Measurements from ENCODE around the gene STX7. TPM values are rescaled to one million over a fixed set of nuclear protein-coding genes. Genes with fewer than 3 reads are reported as not detected.

The STX7 gene
- total and polyA plus RNA-seq, 7 donors: 12.6 to 38.1 (median 26.2) TPM

- Histone ChIP-seq H3K27ac (no peak overlapping the region), H3K4me3 (no peak overlapping the region), H3K36me3 (ENCODE audit: insufficient read depth in 1 of 2, low read depth in 1 of 2) (no peaks in the 10 kb centered on the region), H3K9me3 (no peaks in the 10 kb centered on the region), H3K27me3 (ENCODE audit: insufficient read depth in 3 of 3, low read length in 2 of 3) (no peaks in the 10 kb centered on the region), H3K4me1 (no peaks in the 10 kb centered on the region)
- 65 to 73% (median 69%) methylated on average over 5 of the region's 5 CpGs for WGBS, 3 donors
- intact Hi-C loops (cut with DNase I): loop anchor here in 1 of 2 donors (10.0 kb wide), 1 partner anchor 260 kb away; no protein-coding TSS in a partner anchor
- TF ChIP-seq CTCF (IDR thresholded peaks at IDR 0.05): no peak
- ATAC-seq (no peak), DNase-seq (no peak)
These were observed 11.7 kb upstream of the STX7 start for GRCh38 chr6:132524646-132525045.

GRCh38 chr6:132520953-132521352, 8.0 kb upstream of the STX7 start:
- ATAC-seq (no peak), DNase-seq (no peak)
- no peak for TF ChIP-seq CTCF (IDR thresholded peaks at IDR 0.05)
- Histone ChIP-seq H3K27me3 (ENCODE audit: insufficient read depth in 3 of 3, low read length in 2 of 3) (no peaks in the 10 kb centered on the region), H3K4me1 (no peaks in the 10 kb centered on the region), H3K9me3 (no peaks in the 10 kb centered on the region), H3K27ac (no peak overlapping the region), H3K4me3 (no peak overlapping the region), H3K36me3 (ENCODE audit: insufficient read depth in 1 of 2, low read depth in 1 of 2) (no peaks in the 10 kb centered on the region)
- intact Hi-C loops (cut with DNase I): loop anchor here in 1 of 2 donors (10.0 kb wide), 1 partner anchor 264 kb away; no protein-coding TSS in a partner anchor
- WGBS, 3 donors: 50 to 72% (median 50%) methylated on average over 2 of the region's 2 CpGs

GRCh38 chr6:132515386-132515785, 2.5 kb upstream of the STX7 start:
- no peaks in the 10 kb centered on the region for H3K36me3 ChIP-seq (ENCODE audit: insufficient read depth in 1 of 2, low read depth in 1 of 2)
- intact Hi-C loops (cut with DNase I): no loop called here
- H3K9me3 ChIP-seq: no peaks in the 10 kb centered on the region
- no peak overlapping the region for H3K27ac ChIP-seq
- H3K27me3 ChIP-seq (ENCODE audit: insufficient read depth in 3 of 3, low read length in 2 of 3): no peaks in the 10 kb centered on the region
- TF ChIP-seq CTCF (IDR thresholded peaks at IDR 0.05): no peak
- no peak overlapping the region for H3K4me3 ChIP-seq
- H3K4me1 ChIP-seq: peaks cover 36% of the 10 kb centered on the region
- no peak for ATAC-seq
- DNase-seq: no peak
- WGBS, 3 donors: 46 to 55% (median 46%) methylated on average over 2 of the region's 2 CpGs

GRCh38 chr6:132513831-132514545, 1.1 kb upstream of the STX7 start:
- H3K27me3 ChIP-seq (ENCODE audit: insufficient read depth in 3 of 3, low read length in 2 of 3): no peaks in the 10 kb centered on the region
- no peaks in the 10 kb centered on the region for H3K9me3 ChIP-seq
- peaks cover 41% of the 10 kb centered on the region for H3K4me1 ChIP-seq
- H3K27ac ChIP-seq: peak overlapping the region; percentile 85
- ATAC-seq: no peak
- H3K36me3 ChIP-seq (ENCODE audit: insufficient read depth in 1 of 2, low read depth in 1 of 2): no peaks in the 10 kb centered on the region
- TF ChIP-seq CTCF (IDR thresholded peaks at IDR 0.05): no peak
- 56 to 61% (median 59%) methylated on average over 3 of the region's 3 CpGs for WGBS, 3 donors
- peak overlapping the region; percentile 96 for H3K4me3 ChIP-seq
- no peak for DNase-seq
- intact Hi-C loops (cut with DNase I): no loop called here

- DNase-seq (no peak), ATAC-seq (no peak)
- no peaks in the 10 kb centered on the region for H3K27me3 ChIP-seq (ENCODE audit: insufficient read depth in 3 of 3, low read length in 2 of 3)
- peaks cover 0 to 9% of the 10 kb centered on the region in 2 donors for H3K36me3 ChIP-seq (ENCODE audit: insufficient read depth in 1 of 2, low read depth in 1 of 2)
- H3K9me3 ChIP-seq: no peaks in the 10 kb centered on the region
- intact Hi-C loops (cut with DNase I): no loop called here
- TF ChIP-seq CTCF (IDR thresholded peaks at IDR 0.05): no peak
- peak overlapping the region; percentile 96 for H3K4me3 ChIP-seq
- 0 to 1% (median 0%) methylated on average over 7 of the region's 7 CpGs for WGBS, 3 donors
- peaks cover 41% of the 10 kb centered on the region for H3K4me1 ChIP-seq
- peak overlapping the region; percentile 85 for H3K27ac ChIP-seq
These were observed 626 bp downstream of the STX7 start for GRCh38 chr6:132512342-132512637.

Measured in psoas muscle (tissue), 8 donors.